NCI-H128 (cell line): ENCODE data around the gene MED29.
"Not testable (repeated sequence)": the region's sequence is repeated elsewhere in the genome, so short reads cannot be mapped to it uniquely, and the experiment has no call there.

Source experiments
- DNase-seq: peaks from one replicate; lab custom pipeline; 2025; ENCODE audit not compliant: unreplicated experiment; lab: John Stamatoyannopoulos, UW

Gene MED29

GRCh38 chr19:39370735-39371134 is 20.4 kb upstream of the MED29 start:
- no peak for DNase-seq

- no peak for DNase-seq
Measured at GRCh38 chr19:39372047-39372802, 19.0 kb upstream of the MED29 start.

GRCh38 chr19:39372941-39373340 is 18.2 kb upstream of the MED29 start:
- DNase-seq: no peak

- no peak for DNase-seq
Measured at GRCh38 chr19:39375929-39376328, 15.2 kb upstream of the MED29 start.

GRCh38 chr19:39377373-39378362 is 13.5 kb upstream of the MED29 start:
- DNase-seq: no peak

GRCh38 chr19:39379366-39379765 is 11.8 kb upstream of the MED29 start:
- not testable (repeated sequence) for DNase-seq

- DNase-seq: no peak
Measured at GRCh38 chr19:39379865-39380396, 11.2 kb upstream of the MED29 start.

- no peak for DNase-seq
Measured at GRCh38 chr19:39380521-39381502, 10.4 kb upstream of the MED29 start.

- no peak for DNase-seq
Measured at GRCh38 chr19:39381910-39382611, 9.1 kb upstream of the MED29 start.

GRCh38 chr19:39382991-39383828 is 8.0 kb upstream of the MED29 start:
- no peak for DNase-seq

GRCh38 chr19:39384839-39385568 is 6.2 kb upstream of the MED29 start:
- DNase-seq: no peak

- no peak for DNase-seq
Measured at GRCh38 chr19:39385629-39386411, 5.4 kb upstream of the MED29 start.

- no peak for DNase-seq
Measured at GRCh38 chr19:39386557-39386956, 4.6 kb upstream of the MED29 start.

- DNase-seq: no peak
Measured at GRCh38 chr19:39388657-39389056, 2.5 kb upstream of the MED29 start.

- DNase-seq: no peak
Measured at GRCh38 chr19:39389631-39390414, 1.4 kb upstream of the MED29 start.

- DNase-seq: no peak
Measured at GRCh38 chr19:39390451-39390750, 777 bp upstream of the MED29 start.
